ENCODE results near the gene ARL2.

ARL2 gene

DNA sequence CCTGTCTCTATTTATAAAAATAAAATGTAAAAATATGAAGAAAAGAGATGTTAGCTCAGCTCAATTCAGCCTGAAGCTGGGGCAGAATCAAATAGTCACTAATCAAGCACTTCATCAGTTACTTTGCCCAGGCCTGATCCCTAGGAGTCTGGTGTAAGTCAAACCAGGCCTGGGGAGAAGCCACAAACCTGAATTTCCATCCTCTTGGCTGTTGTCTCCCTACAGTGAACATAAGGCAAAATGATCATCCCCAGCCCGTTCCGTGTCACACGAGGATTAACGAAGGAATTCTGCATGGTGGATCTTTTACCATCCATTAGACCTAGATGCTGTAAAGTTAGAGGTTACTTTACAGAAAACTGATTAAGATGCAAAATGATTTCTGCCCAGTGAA is 50.9 kb downstream of the ARL2 start:
- no peaks in the 10 kb centered on the region for H4K20me1 ChIP-seq (ENCODE audit: insufficient read depth)
- no peaks in the 10 kb centered on the region for H3K27me3 ChIP-seq (ENCODE audit: insufficient read depth, low read depth)
- H3K79me2 ChIP-seq (ENCODE audit: insufficient read depth, low read depth), result no peaks in the 10 kb centered on the region
- H3K4me2 ChIP-seq, result no peak overlapping the region
- no peaks in the 10 kb centered on the region for H3K36me3 ChIP-seq (ENCODE audit: insufficient read depth)
- H3K4me3 ChIP-seq (IDR thresholded peaks at IDR 0.05; ENCODE audit: insufficient read depth, low read depth, low read length), result no peak overlapping the region
- no peak overlapping the region for H3K9ac ChIP-seq
- H2AFZ ChIP-seq (ENCODE audit: low read depth), result no peak overlapping the region
- H3K4me1 ChIP-seq (ENCODE audit: low read depth, poor library complexity, severe bottlenecking), result peaks cover 6% of the 10 kb centered on the region
- no peak overlapping the region for H3K27ac ChIP-seq
- TF ChIP-seq, protein P1, sequence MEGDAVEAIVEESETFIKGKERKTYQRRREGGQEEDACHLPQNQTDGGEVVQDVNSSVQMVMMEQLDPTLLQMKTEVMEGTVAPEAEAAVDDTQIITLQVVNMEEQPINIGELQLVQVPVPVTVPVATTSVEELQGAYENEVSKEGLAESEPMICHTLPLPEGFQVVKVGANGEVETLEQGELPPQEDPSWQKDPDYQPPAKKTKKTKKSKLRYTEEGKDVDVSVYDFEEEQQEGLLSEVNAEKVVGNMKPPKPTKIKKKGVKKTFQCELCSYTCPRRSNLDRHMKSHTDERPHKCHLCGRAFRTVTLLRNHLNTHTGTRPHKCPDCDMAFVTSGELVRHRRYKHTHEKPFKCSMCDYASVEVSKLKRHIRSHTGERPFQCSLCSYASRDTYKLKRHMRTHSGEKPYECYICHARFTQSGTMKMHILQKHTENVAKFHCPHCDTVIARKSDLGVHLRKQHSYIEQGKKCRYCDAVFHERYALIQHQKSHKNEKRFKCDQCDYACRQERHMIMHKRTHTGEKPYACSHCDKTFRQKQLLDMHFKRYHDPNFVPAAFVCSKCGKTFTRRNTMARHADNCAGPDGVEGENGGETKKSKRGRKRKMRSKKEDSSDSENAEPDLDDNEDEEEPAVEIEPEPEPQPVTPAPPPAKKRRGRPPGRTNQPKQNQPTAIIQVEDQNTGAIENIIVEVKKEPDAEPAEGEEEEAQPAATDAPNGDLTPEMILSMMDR (conservative IDR thresholded peaks at IDR 0.05; ENCODE audit: low read depth, low read length), result no peak

DNA sequence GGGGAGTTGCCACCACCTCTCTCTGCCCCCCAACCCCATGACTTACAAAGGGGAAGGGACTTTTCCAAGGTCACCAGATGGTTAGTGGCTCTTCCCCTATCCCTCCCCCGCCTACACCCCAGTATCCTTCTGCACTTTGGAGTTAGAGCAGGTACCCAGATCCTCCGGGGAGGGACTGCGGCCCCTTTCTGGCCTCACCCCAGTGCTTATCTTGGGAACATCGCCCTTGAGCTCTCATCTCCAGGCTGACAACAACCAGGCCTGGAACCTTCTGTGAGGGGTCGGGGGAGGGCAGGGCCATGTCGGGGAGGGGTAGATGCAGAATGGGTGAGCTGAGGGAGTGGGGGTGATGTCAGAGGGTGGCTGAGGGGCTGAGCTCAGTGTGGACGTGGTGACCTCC is 51.9 kb downstream of the ARL2 start:
- Histone ChIP-seq H3K27ac (no peak overlapping the region), H3K27me3 (ENCODE audit: insufficient read depth, low read depth) (no peaks in the 10 kb centered on the region)

DNA sequence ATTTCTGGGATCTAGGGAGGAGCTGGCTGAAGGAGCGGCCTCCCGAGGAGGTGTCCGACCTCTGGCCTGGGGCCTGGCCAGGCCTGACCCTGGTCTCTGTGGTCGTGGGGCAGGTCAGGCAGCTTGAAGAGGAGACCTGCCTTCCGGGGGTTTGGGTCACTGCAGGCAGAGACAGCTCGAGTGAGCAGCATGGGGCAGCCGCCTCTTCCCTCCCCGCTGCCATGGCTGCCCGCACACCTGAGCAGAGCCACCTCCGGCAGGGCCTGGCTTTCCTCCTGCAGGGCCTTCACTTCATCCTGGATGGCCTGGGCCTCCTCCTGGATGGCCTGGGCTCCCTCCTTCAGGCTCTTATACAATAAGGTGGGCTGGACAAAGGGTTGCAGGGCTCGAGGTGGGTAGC is 52.4 kb downstream of the ARL2 start:
- H4K20me1 ChIP-seq (ENCODE audit: insufficient read depth), result no peaks in the 10 kb centered on the region
- no peaks in the 10 kb centered on the region for H3K27me3 ChIP-seq (ENCODE audit: insufficient read depth, low read depth)
- H3K27ac ChIP-seq, result no peak overlapping the region
- peaks cover 2% of the 10 kb centered on the region for H3K4me1 ChIP-seq (ENCODE audit: low read depth, poor library complexity, severe bottlenecking)
- no peak overlapping the region for H2AFZ ChIP-seq (ENCODE audit: low read depth)
- TF ChIP-seq, protein P1 (conservative IDR thresholded peaks at IDR 0.05; ENCODE audit: low read depth, low read length), result no peak
- H3K4me3 ChIP-seq (IDR thresholded peaks at IDR 0.05; ENCODE audit: insufficient read depth, low read depth, low read length), result no peak overlapping the region
- H3K9ac ChIP-seq, result no peak overlapping the region
- H3K4me2 ChIP-seq, result no peak overlapping the region
- H3K36me3 ChIP-seq (ENCODE audit: insufficient read depth), result no peaks in the 10 kb centered on the region
- H3K79me2 ChIP-seq (ENCODE audit: insufficient read depth, low read depth), result no peaks in the 10 kb centered on the region

More for the DNA sequence above, 51.9 kb downstream of the ARL2 start:
- Histone ChIP-seq H3K36me3 (ENCODE audit: insufficient read depth) (no peaks in the 10 kb centered on the region), H2AFZ (ENCODE audit: low read depth) (no peak overlapping the region), H3K79me2 (ENCODE audit: insufficient read depth, low read depth) (no peaks in the 10 kb centered on the region), H3K9ac (no peak overlapping the region), H3K4me2 (no peak overlapping the region), H3K4me1 (ENCODE audit: low read depth, poor library complexity, severe bottlenecking) (no peaks in the 10 kb centered on the region), H4K20me1 (ENCODE audit: insufficient read depth) (no peaks in the 10 kb centered on the region), H3K4me3 (IDR thresholded peaks at IDR 0.05; ENCODE audit: insufficient read depth, low read depth, low read length) (no peak overlapping the region)
- TF ChIP-seq, protein P1 (conservative IDR thresholded peaks at IDR 0.05; ENCODE audit: low read depth, low read length), result no peak

DNA sequence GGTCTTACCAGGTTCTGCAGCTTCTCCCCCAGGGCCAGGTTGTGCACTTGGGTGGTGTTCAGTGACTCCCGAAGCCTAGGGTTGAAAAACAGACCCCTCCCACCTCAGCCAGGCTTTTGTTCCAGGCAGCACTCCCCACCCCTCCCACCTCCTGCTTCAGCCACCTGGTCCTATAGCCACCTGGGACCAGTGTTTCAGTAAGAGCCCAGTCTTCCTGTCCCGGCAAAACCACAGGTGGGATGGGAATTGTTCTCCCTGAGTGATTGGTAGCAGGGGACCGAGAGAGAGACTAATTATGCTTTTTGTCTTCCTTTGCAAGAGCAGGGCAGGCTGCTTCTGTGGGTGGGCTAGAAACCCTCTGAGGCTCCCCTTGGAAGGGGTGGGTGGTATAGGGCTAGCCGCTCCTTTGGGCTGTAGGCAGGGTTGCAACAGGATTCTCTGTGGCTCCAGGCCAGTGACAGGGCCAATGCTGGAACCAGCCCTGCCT is 52.9 kb downstream of the ARL2 start:
- Histone ChIP-seq H3K4me3 (IDR thresholded peaks at IDR 0.05; ENCODE audit: insufficient read depth, low read depth, low read length) (no peak overlapping the region), H3K36me3 (ENCODE audit: insufficient read depth) (no peaks in the 10 kb centered on the region), H3K27ac (no peak overlapping the region), H2AFZ (ENCODE audit: low read depth) (no peak overlapping the region), H4K20me1 (ENCODE audit: insufficient read depth) (no peaks in the 10 kb centered on the region), H3K27me3 (ENCODE audit: insufficient read depth, low read depth) (no peaks in the 10 kb centered on the region), H3K79me2 (ENCODE audit: insufficient read depth, low read depth) (no peaks in the 10 kb centered on the region), H3K4me1 (ENCODE audit: low read depth, poor library complexity, severe bottlenecking) (peaks cover 8% of the 10 kb centered on the region), H3K9ac (no peak overlapping the region), H3K4me2 (no peak overlapping the region)
- TF ChIP-seq, protein P1 (conservative IDR thresholded peaks at IDR 0.05; ENCODE audit: low read depth, low read length), result no peak

All from KMS-11 (cell line).